WTC11 (cell line): Measurements from ENCODE around the gene PGA5. TPM values are rescaled to one million over a fixed set of nuclear protein-coding genes. Genes with fewer than 3 reads are reported as not detected.

Experiments
- ATAC-seq: fragments of 200-7000 bp; cut with Tn5 transposase; 2 replicates; pipeline ENCODE4 v1.10.0; 2021; ENCODE audit warnings: mild to moderate bottlenecking, moderate library complexity
- CTCF ChIA-PET: fragments of 300-600 bp; sonication (Branson Sonifier 250); formaldehyde crosslinking; loops from one replicate; lab custom pipeline; 2021; ENCODE audit warnings: antibody characterized with exemption; lab: Charles Lee
- POLR2A ChIA-PET: fragments of 350-600 bp; sonication (Branson Sonifier 250); formaldehyde crosslinking; loops from one replicate; lab custom pipeline; 2021; ENCODE audit warnings: antibody characterized with exemption; lab: Charles Lee
- DNase-seq: peaks from one replicate; pipeline ENCODE4 v3.0.0; 2021; ENCODE audit warnings: low spot score
- H3K27ac Mint-ChIP-seq: 2 replicates; pipeline ENCODE4 v1.8.0; 2021; ENCODE audit warnings: mixed read lengths
- H3K27me3 Mint-ChIP-seq: 2 replicates; pipeline ENCODE4 v1.8.0; 2021; ENCODE audit warnings: low read depth, mild to moderate bottlenecking, moderate library complexity, mixed read lengths
- H3K36me3 Mint-ChIP-seq: 2 replicates; pipeline ENCODE4 v1.8.0; 2021; ENCODE audit warnings: mixed read lengths
- H3K4me1 Mint-ChIP-seq: 2 replicates; pipeline ENCODE4 v1.8.0; 2022; ENCODE audit warnings: mixed read lengths
- H3K4me3 Mint-ChIP-seq: 2 replicates; pipeline ENCODE4 v1.8.0; 2021; ENCODE audit warnings: mild to moderate bottlenecking, moderate library complexity, mixed read lengths
- H3K9me3 Mint-ChIP-seq: 2 replicates; pipeline ENCODE4 v1.8.0; 2021; ENCODE audit warnings: mixed read lengths
- CREB1 ChIP-seq: sonication (generic); formaldehyde crosslinking; IDR thresholded peaks from 2 replicates; pipeline ENCODE4 v1.8.0; 2023; ENCODE audit warnings: mild to moderate bottlenecking, missing genetic modification reagents
- EMX1 ChIP-seq: fragments of 250-450 bp; sonication (Bioruptor Pico); IDR thresholded peaks from 2 replicates; pipeline ENCODE4 v1.8.0; 2021; ENCODE audit warnings: mild to moderate bottlenecking
- ETV6 ChIP-seq: sonication (generic); formaldehyde crosslinking; IDR thresholded peaks from 2 replicates; pipeline ENCODE4 v1.8.1; 2022; ENCODE audit warnings: mild to moderate bottlenecking, missing genetic modification reagents
- FOXJ3 ChIP-seq: sonication (generic); formaldehyde crosslinking; IDR thresholded peaks from 2 replicates; pipeline ENCODE4 v1.9.0; 2021; ENCODE audit warnings: missing genetic modification reagents, mild to moderate bottlenecking, borderline replicate concordance
- GRHL2 ChIP-seq: fragments of 250-450 bp; sonication (Bioruptor Pico); IDR thresholded peaks from 2 replicates; pipeline ENCODE4 v1.8.0; 2022; ENCODE audit warnings: mild to moderate bottlenecking, moderate library complexity; ENCODE audit not compliant: insufficient replicate concordance, severe bottlenecking
- IRF2 ChIP-seq: sonication (generic); formaldehyde crosslinking; IDR thresholded peaks from 2 replicates; pipeline ENCODE4 v1.8.0; 2022; ENCODE audit warnings: low read depth, missing genetic modification reagents, borderline replicate concordance
- KAT7 ChIP-seq: sonication (generic); formaldehyde crosslinking; IDR thresholded peaks from 2 replicates; pipeline ENCODE4 v1.8.1; 2023; ENCODE audit warnings: missing genetic modification reagents, mild to moderate bottlenecking, borderline replicate concordance
- NR1H2 ChIP-seq: sonication (generic); formaldehyde crosslinking; IDR thresholded peaks from 2 replicates; pipeline ENCODE4 v1.9.0; 2021; ENCODE audit warnings: mild to moderate bottlenecking, moderate library complexity, missing genetic modification reagents
- RELA ChIP-seq: sonication (generic); formaldehyde crosslinking; IDR thresholded peaks from 2 replicates; pipeline ENCODE4 v1.8.1; 2022; ENCODE audit warnings: missing genetic modification reagents, mild to moderate bottlenecking, borderline replicate concordance
- TCF7 ChIP-seq: sonication (generic); formaldehyde crosslinking; IDR thresholded peaks from 2 replicates; pipeline ENCODE4 v1.8.0; 2022; ENCODE audit warnings: mild to moderate bottlenecking, low read depth, missing genetic modification reagents, moderate library complexity
- TEAD4 ChIP-seq: sonication (generic); formaldehyde crosslinking; IDR thresholded peaks from 2 replicates; pipeline ENCODE4 v1.8.0; 2022; ENCODE audit warnings: mild to moderate bottlenecking, missing genetic modification reagents
- ZBTB21 ChIP-seq: sonication (generic); formaldehyde crosslinking; IDR thresholded peaks from 2 replicates; pipeline ENCODE4 v1.8.1; 2023; ENCODE audit warnings: mild to moderate bottlenecking, missing genetic modification reagents, borderline replicate concordance
- ZNF138 ChIP-seq: sonication (generic); formaldehyde crosslinking; conservative IDR thresholded peaks from 2 replicates; pipeline ENCODE4 v1.8.1; 2022; ENCODE audit warnings: mild to moderate bottlenecking, moderate library complexity, missing genetic modification reagents
- ZNF263 ChIP-seq: sonication (generic); formaldehyde crosslinking; IDR thresholded peaks from 2 replicates; pipeline ENCODE4 v1.8.1; 2022; ENCODE audit warnings: low read depth, mild to moderate bottlenecking, moderate library complexity, missing genetic modification reagents
- ZNF396 ChIP-seq: fragments of 250-450 bp; sonication (Bioruptor Pico); IDR thresholded peaks from 2 replicates; pipeline ENCODE4 v1.8.0; 2021; ENCODE audit warnings: mild to moderate bottlenecking, moderate library complexity, borderline replicate concordance
- ZNF416 ChIP-seq: fragments of 250-450 bp; sonication (Bioruptor Pico); IDR thresholded peaks from 2 replicates; pipeline ENCODE4 v1.9.0; 2021; ENCODE audit warnings: mild to moderate bottlenecking, inconsistent platforms
- ZNF671 ChIP-seq: fragments of 250-450 bp; sonication (Bioruptor Pico); IDR thresholded peaks from 2 replicates; pipeline ENCODE4 v1.8.0; 2021; ENCODE audit warnings: mild to moderate bottlenecking
- total RNA-seq: library from RNA; stranded (reverse); gene quantifications from 3 replicates; pipeline ENCODE4 v1.2.3, GENCODE V29; 2021
- TF ChIP-seq, protein P1 (sequence below): sonication (generic); formaldehyde crosslinking; IDR thresholded peaks from 2 replicates; pipeline ENCODE4 v1.8.1; 2023; ENCODE audit warnings: mild to moderate bottlenecking, missing genetic modification reagents, moderate library complexity
- TF ChIP-seq, protein P2 (sequence below): sonication (generic); formaldehyde crosslinking; IDR thresholded peaks from 2 replicates; pipeline ENCODE4 v1.8.0; 2023; ENCODE audit warnings: mild to moderate bottlenecking, missing genetic modification reagents
- TF ChIP-seq, protein P3 (sequence below): sonication (generic); formaldehyde crosslinking; IDR thresholded peaks from 2 replicates; pipeline ENCODE4 v1.8.1; 2022; ENCODE audit warnings: mild to moderate bottlenecking, moderate library complexity, missing genetic modification reagents
- TF ChIP-seq, protein P4 (sequence below): fragments of 250-450 bp; sonication (Bioruptor Pico); conservative IDR thresholded peaks from 2 replicates; pipeline ENCODE4 v1.9.0; 2021; ENCODE audit warnings: mild to moderate bottlenecking
- TF ChIP-seq, protein P5 (sequence below): fragments of 250-450 bp; sonication (Bioruptor Pico); IDR thresholded peaks from 2 replicates; pipeline ENCODE4 v1.9.0; 2021; ENCODE audit warnings: mild to moderate bottlenecking
- TF ChIP-seq, protein P6 (sequence below): fragments of 250-450 bp; sonication (Bioruptor Pico); IDR thresholded peaks from 2 replicates; pipeline ENCODE4 v1.9.0; 2021; ENCODE audit warnings: mild to moderate bottlenecking

PGA5 gene
- total RNA-seq, 1 experiment from 2014 or later, result 0.35 TPM

DNA sequence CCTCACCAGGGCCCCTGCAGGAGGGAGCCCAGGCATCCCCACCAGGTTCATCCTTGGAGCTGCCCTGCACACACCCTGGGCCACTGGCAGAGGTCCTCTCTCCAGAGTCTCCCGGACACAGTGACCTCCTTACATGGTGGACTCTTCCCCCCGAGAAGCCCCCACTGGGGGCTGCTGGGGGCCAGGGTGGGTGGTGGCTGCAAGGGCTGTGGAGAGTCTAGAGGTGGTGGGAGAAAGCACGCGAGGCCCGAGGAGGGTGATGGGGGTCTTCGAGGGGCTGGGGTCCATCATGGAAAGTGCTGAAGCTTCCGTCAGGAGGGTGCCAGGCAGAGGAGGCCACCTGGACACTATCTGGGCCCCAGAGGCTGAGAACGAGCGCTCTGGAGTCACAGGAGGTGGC, 17.6 kb downstream of the PGA5 start (continued):
- TF ChIP-seq, protein P1, sequence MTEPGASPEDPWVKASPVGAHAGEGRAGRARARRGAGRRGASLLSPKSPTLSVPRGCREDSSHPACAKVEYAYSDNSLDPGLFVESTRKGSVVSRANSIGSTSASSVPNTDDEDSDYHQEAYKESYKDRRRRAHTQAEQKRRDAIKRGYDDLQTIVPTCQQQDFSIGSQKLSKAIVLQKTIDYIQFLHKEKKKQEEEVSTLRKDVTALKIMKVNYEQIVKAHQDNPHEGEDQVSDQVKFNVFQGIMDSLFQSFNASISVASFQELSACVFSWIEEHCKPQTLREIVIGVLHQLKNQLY (CRISPR knock-in tag), result no peak
- TF ChIP-seq ZNF138 (CRISPR knock-in tag) (no peak), ZNF671 (CRISPR knock-in tag) (no peak), EMX1 (CRISPR knock-in tag) (no peak), IRF2 (CRISPR knock-in tag) (no peak), ETV6 (CRISPR knock-in tag) (no peak), NR1H2 (no peak)
- TF ChIP-seq, protein P2, sequence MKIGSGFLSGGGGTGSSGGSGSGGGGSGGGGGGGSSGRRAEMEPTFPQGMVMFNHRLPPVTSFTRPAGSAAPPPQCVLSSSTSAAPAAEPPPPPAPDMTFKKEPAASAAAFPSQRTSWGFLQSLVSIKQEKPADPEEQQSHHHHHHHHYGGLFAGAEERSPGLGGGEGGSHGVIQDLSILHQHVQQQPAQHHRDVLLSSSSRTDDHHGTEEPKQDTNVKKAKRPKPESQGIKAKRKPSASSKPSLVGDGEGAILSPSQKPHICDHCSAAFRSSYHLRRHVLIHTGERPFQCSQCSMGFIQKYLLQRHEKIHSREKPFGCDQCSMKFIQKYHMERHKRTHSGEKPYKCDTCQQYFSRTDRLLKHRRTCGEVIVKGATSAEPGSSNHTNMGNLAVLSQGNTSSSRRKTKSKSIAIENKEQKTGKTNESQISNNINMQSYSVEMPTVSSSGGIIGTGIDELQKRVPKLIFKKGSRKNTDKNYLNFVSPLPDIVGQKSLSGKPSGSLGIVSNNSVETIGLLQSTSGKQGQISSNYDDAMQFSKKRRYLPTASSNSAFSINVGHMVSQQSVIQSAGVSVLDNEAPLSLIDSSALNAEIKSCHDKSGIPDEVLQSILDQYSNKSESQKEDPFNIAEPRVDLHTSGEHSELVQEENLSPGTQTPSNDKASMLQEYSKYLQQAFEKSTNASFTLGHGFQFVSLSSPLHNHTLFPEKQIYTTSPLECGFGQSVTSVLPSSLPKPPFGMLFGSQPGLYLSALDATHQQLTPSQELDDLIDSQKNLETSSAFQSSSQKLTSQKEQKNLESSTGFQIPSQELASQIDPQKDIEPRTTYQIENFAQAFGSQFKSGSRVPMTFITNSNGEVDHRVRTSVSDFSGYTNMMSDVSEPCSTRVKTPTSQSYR (CRISPR knock-in tag), result no peak
- TF ChIP-seq, protein P3, sequence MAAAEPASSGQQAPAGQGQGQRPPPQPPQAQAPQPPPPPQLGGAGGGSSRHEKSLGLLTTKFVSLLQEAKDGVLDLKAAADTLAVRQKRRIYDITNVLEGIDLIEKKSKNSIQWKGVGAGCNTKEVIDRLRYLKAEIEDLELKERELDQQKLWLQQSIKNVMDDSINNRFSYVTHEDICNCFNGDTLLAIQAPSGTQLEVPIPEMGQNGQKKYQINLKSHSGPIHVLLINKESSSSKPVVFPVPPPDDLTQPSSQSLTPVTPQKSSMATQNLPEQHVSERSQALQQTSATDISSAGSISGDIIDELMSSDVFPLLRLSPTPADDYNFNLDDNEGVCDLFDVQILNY (CRISPR knock-in tag), result no peak
- TF ChIP-seq, protein P4, sequence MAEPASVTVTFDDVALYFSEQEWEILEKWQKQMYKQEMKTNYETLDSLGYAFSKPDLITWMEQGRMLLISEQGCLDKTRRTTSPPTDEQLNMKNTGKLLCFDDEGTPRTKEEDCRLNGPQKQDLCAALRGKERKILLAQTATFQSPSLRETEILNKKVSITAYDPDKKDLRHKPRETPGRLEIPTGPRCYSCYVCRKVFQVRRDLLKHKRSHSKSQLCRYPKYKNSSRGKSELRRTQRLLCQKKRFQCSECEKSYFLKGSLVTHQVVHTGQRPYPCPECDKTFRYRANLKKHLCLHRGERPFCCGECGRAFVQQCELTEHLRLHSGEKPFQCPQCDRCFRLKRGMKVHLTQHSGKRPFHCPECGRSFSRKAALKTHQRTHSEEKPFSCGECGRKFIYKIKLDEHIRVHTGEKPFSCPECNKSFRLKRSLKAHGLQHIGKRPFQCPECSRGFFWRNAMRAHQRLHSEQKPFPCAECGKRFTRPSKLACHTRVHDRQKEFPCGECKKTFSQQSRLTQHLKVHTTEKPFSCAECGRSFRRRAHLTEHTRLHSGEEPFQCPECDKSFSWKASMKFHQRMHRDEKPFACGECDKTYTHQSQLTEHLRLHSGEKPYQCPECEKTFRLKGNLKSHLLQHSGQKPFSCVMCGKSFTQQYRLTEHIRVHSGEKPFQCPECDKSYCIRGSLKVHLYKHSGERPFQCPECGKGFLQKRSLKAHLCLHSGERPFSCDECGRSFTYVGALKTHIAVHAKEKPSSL (CRISPR knock-in tag), result no peak
- TF ChIP-seq, protein P5, sequence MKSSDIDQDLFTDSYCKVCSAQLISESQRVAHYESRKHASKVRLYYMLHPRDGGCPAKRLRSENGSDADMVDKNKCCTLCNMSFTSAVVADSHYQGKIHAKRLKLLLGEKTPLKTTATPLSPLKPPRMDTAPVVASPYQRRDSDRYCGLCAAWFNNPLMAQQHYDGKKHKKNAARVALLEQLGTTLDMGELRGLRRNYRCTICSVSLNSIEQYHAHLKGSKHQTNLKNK (CRISPR knock-in tag), result no peak

DNA sequence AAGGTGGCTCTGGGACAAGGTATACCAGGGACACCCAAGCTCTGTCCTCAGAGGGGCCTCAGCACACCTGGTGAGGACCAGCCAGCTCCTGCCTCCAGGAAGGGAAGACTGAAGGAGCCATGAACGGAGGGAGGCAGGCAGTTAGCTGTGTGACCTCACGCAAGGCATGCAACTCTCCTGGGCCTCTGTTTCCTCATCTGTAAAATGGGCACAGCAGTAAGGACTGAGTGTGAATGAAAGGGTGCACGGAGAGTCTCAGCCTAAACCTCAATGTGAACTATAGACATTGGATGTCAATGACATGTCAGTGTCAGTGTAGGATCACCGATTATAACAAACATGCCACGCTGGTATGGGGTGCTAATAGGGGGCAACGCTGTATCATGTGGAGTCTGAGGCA, 18.4 kb downstream of the PGA5 start:
- POLR2A ChIA-PET, result no interaction called here
- Mint-ChIP-seq H3K4me1 (no peaks in the 10 kb centered on the region), H3K4me3 (no peak overlapping the region), H3K36me3 (peaks cover 9% of the 10 kb centered on the region; the same call in 1 of the 2 replicates), H3K27me3 (no peaks in the 10 kb centered on the region), H3K27ac (no peak overlapping the region), H3K9me3 (no peaks in the 10 kb centered on the region)
- DNase-seq (no peak), ATAC-seq (no peak)
- CTCF ChIA-PET, result interaction anchor here (1.3 kb wide), 1 partner anchor 35 kb away, joined by 4 read pairs; the partner anchor contains the start of gene VWCE
- TF ChIP-seq FOXJ3 (CRISPR knock-in tag) (no peak), GRHL2 (CRISPR knock-in tag) (no peak), RELA (CRISPR knock-in tag) (no peak), ZBTB21 (no peak), ZNF138 (CRISPR knock-in tag) (no peak), TEAD4 (CRISPR knock-in tag) (no peak), ZNF396 (CRISPR knock-in tag) (no peak), ZNF416 (CRISPR knock-in tag) (no peak), CREB1 (CRISPR knock-in tag) (no peak), ZNF263 (no peak), IRF2 (CRISPR knock-in tag) (no peak), KAT7 (CRISPR knock-in tag) (no peak), TCF7 (CRISPR knock-in tag) (no peak)
- TF ChIP-seq, protein P3 (CRISPR knock-in tag), result no peak
- TF ChIP-seq, protein P6, sequence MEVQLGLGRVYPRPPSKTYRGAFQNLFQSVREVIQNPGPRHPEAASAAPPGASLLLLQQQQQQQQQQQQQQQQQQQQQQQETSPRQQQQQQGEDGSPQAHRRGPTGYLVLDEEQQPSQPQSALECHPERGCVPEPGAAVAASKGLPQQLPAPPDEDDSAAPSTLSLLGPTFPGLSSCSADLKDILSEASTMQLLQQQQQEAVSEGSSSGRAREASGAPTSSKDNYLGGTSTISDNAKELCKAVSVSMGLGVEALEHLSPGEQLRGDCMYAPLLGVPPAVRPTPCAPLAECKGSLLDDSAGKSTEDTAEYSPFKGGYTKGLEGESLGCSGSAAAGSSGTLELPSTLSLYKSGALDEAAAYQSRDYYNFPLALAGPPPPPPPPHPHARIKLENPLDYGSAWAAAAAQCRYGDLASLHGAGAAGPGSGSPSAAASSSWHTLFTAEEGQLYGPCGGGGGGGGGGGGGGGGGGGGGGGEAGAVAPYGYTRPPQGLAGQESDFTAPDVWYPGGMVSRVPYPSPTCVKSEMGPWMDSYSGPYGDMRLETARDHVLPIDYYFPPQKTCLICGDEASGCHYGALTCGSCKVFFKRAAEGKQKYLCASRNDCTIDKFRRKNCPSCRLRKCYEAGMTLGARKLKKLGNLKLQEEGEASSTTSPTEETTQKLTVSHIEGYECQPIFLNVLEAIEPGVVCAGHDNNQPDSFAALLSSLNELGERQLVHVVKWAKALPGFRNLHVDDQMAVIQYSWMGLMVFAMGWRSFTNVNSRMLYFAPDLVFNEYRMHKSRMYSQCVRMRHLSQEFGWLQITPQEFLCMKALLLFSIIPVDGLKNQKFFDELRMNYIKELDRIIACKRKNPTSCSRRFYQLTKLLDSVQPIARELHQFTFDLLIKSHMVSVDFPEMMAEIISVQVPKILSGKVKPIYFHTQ, result no peak
